HG02610 (cell line): Measurements from ENCODE around the gene HORMAD2.
"Not testable (repeated sequence)": the region's sequence is repeated elsewhere in the genome, so short reads cannot be mapped to it uniquely, and the experiment has no call there.

ENCODE experiments used
- ATAC-seq: cut with Tn5 transposase; IDR thresholded peaks from one replicate; pipeline ENCODE4 v1.9.1; 2021; ENCODE audit warnings: mild to moderate bottlenecking, moderate library complexity; ENCODE audit not compliant: unreplicated experiment

Gene HORMAD2

GRCh38 chr22:30187529-30188407 lies 107.5 kb downstream of the HORMAD2 start:
- ATAC-seq = no peak

- no peak for ATAC-seq
Measured at GRCh38 chr22:30188911-30189310, 108.6 kb downstream of the HORMAD2 start.

GRCh38 chr22:30190574-30190973 lies 110.3 kb downstream of the HORMAD2 start:
- no peak for ATAC-seq

GRCh38 chr22:30191040-30191701 lies 110.9 kb downstream of the HORMAD2 start:
- no peak for ATAC-seq

GRCh38 chr22:30192427-30192826 lies 112.2 kb downstream of the HORMAD2 start:
- ATAC-seq = no peak

- ATAC-seq = no peak
Measured at GRCh38 chr22:30193031-30193775, 112.9 kb downstream of the HORMAD2 start.

GRCh38 chr22:30195245-30196140 lies 115.2 kb downstream of the HORMAD2 start:
- no peak for ATAC-seq

GRCh38 chr22:30196141-30196879 lies 116.0 kb downstream of the HORMAD2 start:
- ATAC-seq = peak; percentile 50

GRCh38 chr22:30196880-30197336 lies 116.6 kb downstream of the HORMAD2 start:
- ATAC-seq = no peak

- ATAC-seq = no peak
Measured at GRCh38 chr22:30197389-30197788, 117.1 kb downstream of the HORMAD2 start.

GRCh38 chr22:30198152-30198825 lies 118.0 kb downstream of the HORMAD2 start:
- ATAC-seq = no peak

GRCh38 chr22:30198921-30199320 lies 118.7 kb downstream of the HORMAD2 start:
- ATAC-seq = no peak

GRCh38 chr22:30200905-30201304 lies 120.6 kb downstream of the HORMAD2 start:
- not testable (repeated sequence) for ATAC-seq

- ATAC-seq = no peak
Measured at GRCh38 chr22:30201945-30202344, 121.7 kb downstream of the HORMAD2 start.

GRCh38 chr22:30202531-30203006 lies 122.3 kb downstream of the HORMAD2 start:
- ATAC-seq = no peak

- no peak for ATAC-seq
Measured at GRCh38 chr22:30204015-30204741, 123.9 kb downstream of the HORMAD2 start.

- ATAC-seq = no peak
Measured at GRCh38 chr22:30204742-30205111, 124.5 kb downstream of the HORMAD2 start.
